Transverse colon (tissue), 4 donors: ENCODE measurements around the gene CAST. TPM values are rescaled to one million over a fixed set of nuclear protein-coding genes. Genes with fewer than 3 reads are reported as not detected.
"Not testable (repeated sequence)": the region's sequence is repeated elsewhere in the genome, so short reads cannot be mapped to it uniquely, and the experiment has no call there.

Experiments
- DNase-seq: peaks from one replicate; pipeline ENCODE4 v3.0.0-alpha.2; 2019
- H3K27ac ChIP-seq, 4 donors: fragments of 200-600 bp; sonication (generic); 2 replicates each; pipeline ENCODE4 v1.5.1; 2016 to 2018; ENCODE audit warnings: inconsistent platforms in 4 of 4
- H3K27me3 ChIP-seq: fragments of 200-600 bp; sonication (generic); 2 replicates; pipeline ENCODE4 v1.5.1; 2017; ENCODE audit warnings: inconsistent platforms
- H3K36me3 ChIP-seq, 4 donors: fragments of 200-600 bp; sonication (generic); 2 replicates each; pipeline ENCODE4 v1.5.1; 2017 to 2019; ENCODE audit warnings: inconsistent platforms in 4 of 4
- H3K4me1 ChIP-seq, 4 donors: fragments of 200-600 bp; sonication (generic); 2 replicates each; pipeline ENCODE4 v1.5.1; 2017 to 2020; ENCODE audit warnings: inconsistent platforms in 4 of 4
- H3K4me3 ChIP-seq, 4 donors: fragments of 200-600 bp; sonication (generic); 1 replicate in 1 of 4; 2 replicates in 3 of 4; pipeline versions ENCODE4 v1.5.1 to v1.6.1; 2017 to 2019; ENCODE audit warnings: inconsistent platforms in 4 of 4
- H3K9me3 ChIP-seq, 2 donors: fragments of 200-600 bp; sonication (generic); 2 replicates each; pipeline ENCODE4 v1.5.1; 2017 to 2019; ENCODE audit warnings: inconsistent platforms in 2 of 2
- EP300 ChIP-seq: sonication (generic); formaldehyde crosslinking; IDR thresholded peaks from one replicate; pipeline ENCODE4 v1.6.1; 2017; ENCODE audit warnings: antibody characterized with exemption, low read depth
- POLR2A ChIP-seq: fragments of 450-650 bp; IDR thresholded peaks from one replicate; pipeline ENCODE4 v1.6.1; 2016; ENCODE audit warnings: antibody characterized with exemption, mild to moderate bottlenecking, moderate library complexity
- POLR2AphosphoS5 ChIP-seq, 3 donors: sonication (generic); formaldehyde crosslinking; IDR thresholded peaks; one replicate each; pipeline ENCODE4 v1.6.1; 2016; ENCODE audit warnings: antibody characterized with exemption in 3 of 3
- WGBS, 2 donors: methylation state at CpG; one replicate each; pipeline ENCODE4 v1.1.5; 2018; ENCODE audit warnings: low coverage in 1 of 2; 5-methylcytosine and 5-hydroxymethylcytosine counted together
- in situ Hi-C, 4 donors: fragments of 200-750 bp; cut with MboI; loops; one replicate each; pipeline versions ENCODE4 v1.15.0 to v1.15.1; 2017; ENCODE audit warnings: low sequenced_read_pairs in 3 of 4, low pct_ligation_motif_present in 1 of 4, low pct_unique_long_range_greater_than_20kb in 1 of 4
- intact Hi-C: fragments of 100-400 bp; cut with DNase I; formaldehyde crosslinking; loops from one replicate; pipeline ENCODE4 v1.15.1; 2023; ENCODE audit warnings: low total_unique reads
- total RNA-seq, 4 donors: library from RNA; depleted of rRNA; stranded (reverse); fragments of >200 nt; gene quantifications; one replicate each; pipeline ENCODE4 v1.1.0, GENCODE V29; 2016
- TF ChIP-seq, protein P1 (sequence below), 5 experiments: fragments of 200-600 bp in 3 of 5; fragments of 450-650 bp in 2 of 5; sonication (generic) in 3 of 5; IDR thresholded peaks; 1 replicate in 2 of 5; 2 replicates in 3 of 5; pipeline ENCODE4 v1.5.1; 2016 to 2017; ENCODE audit warnings: antibody characterized with exemption in 5 of 5, inconsistent platforms in 3 of 5, mild to moderate bottlenecking in 2 of 5, moderate library complexity in 1 of 5

Gene CAST
- total RNA-seq, 4 donors from 2014 or later: 237 to 556 (median 335) TPM

GRCh38 chr5:96790961-96791504 lies 128.9 kb downstream of the CAST start:
- peaks cover 0 to 53% (median 15%) of the 10 kb centered on the region in 4 donors for H3K36me3 ChIP-seq
- WGBS, 2 donors: 42 to 73% methylated on average over 2 to 3 of the region's 3 CpGs
- intact Hi-C loops: no loop called here

GRCh38 chr5:96794757-96795156 lies 132.6 kb downstream of the CAST start:
- Histone ChIP-seq H3K4me1 (peaks cover 0 to 12% (median 8%) of the 10 kb centered on the region in 4 donors), H3K27me3 (no peaks in the 10 kb centered on the region), H3K9me3 (no peaks in the 10 kb centered on the region), H3K27ac (no peak overlapping the region), H3K36me3 (peaks cover 0 to 80% (median 22%) of the 10 kb centered on the region in 4 donors), H3K4me3 (no peak overlapping the region)
- no peak for TF ChIP-seq EP300
- no peak for DNase-seq
- in situ Hi-C loops (no loop called here), intact Hi-C loops (no loop called here)
- 79 to 88% methylated on average over 3 of the region's 3 CpGs for WGBS, 2 donors

More at GRCh38 chr5:96790961-96791504, 128.9 kb downstream of the CAST start:
- DNase-seq: no peak
- Histone ChIP-seq H3K9me3 (no peaks in the 10 kb centered on the region), H3K4me1 (peaks cover 0 to 12% (median 8%) of the 10 kb centered on the region in 4 donors), H3K4me3 (no peak overlapping the region), H3K27ac (peak overlapping the region in 3 of 4 donors; percentile 22 to 39 (median 35)), H3K27me3 (no peaks in the 10 kb centered on the region)
- in situ Hi-C loops: no loop called here
- TF ChIP-seq, protein P1, sequence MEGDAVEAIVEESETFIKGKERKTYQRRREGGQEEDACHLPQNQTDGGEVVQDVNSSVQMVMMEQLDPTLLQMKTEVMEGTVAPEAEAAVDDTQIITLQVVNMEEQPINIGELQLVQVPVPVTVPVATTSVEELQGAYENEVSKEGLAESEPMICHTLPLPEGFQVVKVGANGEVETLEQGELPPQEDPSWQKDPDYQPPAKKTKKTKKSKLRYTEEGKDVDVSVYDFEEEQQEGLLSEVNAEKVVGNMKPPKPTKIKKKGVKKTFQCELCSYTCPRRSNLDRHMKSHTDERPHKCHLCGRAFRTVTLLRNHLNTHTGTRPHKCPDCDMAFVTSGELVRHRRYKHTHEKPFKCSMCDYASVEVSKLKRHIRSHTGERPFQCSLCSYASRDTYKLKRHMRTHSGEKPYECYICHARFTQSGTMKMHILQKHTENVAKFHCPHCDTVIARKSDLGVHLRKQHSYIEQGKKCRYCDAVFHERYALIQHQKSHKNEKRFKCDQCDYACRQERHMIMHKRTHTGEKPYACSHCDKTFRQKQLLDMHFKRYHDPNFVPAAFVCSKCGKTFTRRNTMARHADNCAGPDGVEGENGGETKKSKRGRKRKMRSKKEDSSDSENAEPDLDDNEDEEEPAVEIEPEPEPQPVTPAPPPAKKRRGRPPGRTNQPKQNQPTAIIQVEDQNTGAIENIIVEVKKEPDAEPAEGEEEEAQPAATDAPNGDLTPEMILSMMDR (IDR thresholded peaks at IDR 0.05): no peak
- no peak for TF ChIP-seq POLR2AphosphoS5 (IDR thresholded peaks at IDR 0.05)
- TF ChIP-seq POLR2A: no peak
- no peak for TF ChIP-seq EP300

- Histone ChIP-seq H3K9me3 (no peaks in the 10 kb centered on the region), H3K27me3 (no peaks in the 10 kb centered on the region), H3K4me3 (no peak overlapping the region), H3K36me3 (peaks cover 0 to 84% (median 23%) of the 10 kb centered on the region in 4 donors), H3K4me1 (peaks cover 0 to 9% (median 7%) of the 10 kb centered on the region in 4 donors), H3K27ac (no peak overlapping the region)
- in situ Hi-C loops: no loop called here
- TF ChIP-seq, protein P1 (IDR thresholded peaks at IDR 0.05): no peak
- TF ChIP-seq POLR2AphosphoS5 (IDR thresholded peaks at IDR 0.05): no peak
- no peak for TF ChIP-seq EP300
- no peak for TF ChIP-seq POLR2A
- no peak for DNase-seq
- 83 to 94% methylated on average over 2 of the region's 2 CpGs for WGBS, 2 donors
- intact Hi-C loops: no loop called here
Measured at GRCh38 chr5:96795626-96796025, 133.4 kb downstream of the CAST start.

GRCh38 chr5:96796434-96796833 lies 134.3 kb downstream of the CAST start:
- no peak for DNase-seq
- Histone ChIP-seq H3K9me3 (no peaks in the 10 kb centered on the region), H3K27ac (no peak overlapping the region), H3K4me1 (peaks cover 0 to 4% (median under 1%) of the 10 kb centered on the region in 4 donors), H3K4me3 (no peak overlapping the region), H3K36me3 (peaks cover 0 to 89% (median 26%) of the 10 kb centered on the region in 4 donors), H3K27me3 (no peaks in the 10 kb centered on the region)
- intact Hi-C loops (no loop called here), in situ Hi-C loops (no loop called here)
- 96% methylated on average over 2 of the region's 2 CpGs; no CpG with 5 or more reads in 1 of the 2 donors for WGBS, 2 donors
- TF ChIP-seq POLR2A (no peak), POLR2AphosphoS5 (IDR thresholded peaks at IDR 0.05) (no peak), EP300 (no peak)
- TF ChIP-seq, protein P1 (IDR thresholded peaks at IDR 0.05): no peak

- H3K27me3 ChIP-seq, DNase-seq, H3K9me3 ChIP-seq, in situ Hi-C loops, H3K4me3 ChIP-seq, intact Hi-C loops: not testable (repeated sequence)
- 70 to 71% methylated on average over 1 to 11 of the region's 11 CpGs for WGBS, 2 donors
- Histone ChIP-seq H3K4me1 (peaks cover 18 to 52% (median 28%) of the 10 kb centered on the region in 4 donors), H3K36me3 (peaks cover 0 to 42% (median 12%) of the 10 kb centered on the region in 4 donors), H3K27ac (peak overlapping the region in 2 of 4 donors; percentile 13 to 21)
Measured at GRCh38 chr5:96801718-96802117, 139.5 kb downstream of the CAST start.
